Dermis lymphatic vessel endothelial cell (primary cell): Measurements from ENCODE around the gene MCAM. TPM values are rescaled to one million over a fixed set of nuclear protein-coding genes. Genes with fewer than 3 reads are reported as not detected.

Source experiments
- total RNA-seq: library from RNA; depleted of rRNA; stranded (reverse); fragments of >200 nt; gene quantifications from 2 replicates; pipeline ENCODE4 v1.2.1, GENCODE V29; 2014

Gene MCAM, protein sequence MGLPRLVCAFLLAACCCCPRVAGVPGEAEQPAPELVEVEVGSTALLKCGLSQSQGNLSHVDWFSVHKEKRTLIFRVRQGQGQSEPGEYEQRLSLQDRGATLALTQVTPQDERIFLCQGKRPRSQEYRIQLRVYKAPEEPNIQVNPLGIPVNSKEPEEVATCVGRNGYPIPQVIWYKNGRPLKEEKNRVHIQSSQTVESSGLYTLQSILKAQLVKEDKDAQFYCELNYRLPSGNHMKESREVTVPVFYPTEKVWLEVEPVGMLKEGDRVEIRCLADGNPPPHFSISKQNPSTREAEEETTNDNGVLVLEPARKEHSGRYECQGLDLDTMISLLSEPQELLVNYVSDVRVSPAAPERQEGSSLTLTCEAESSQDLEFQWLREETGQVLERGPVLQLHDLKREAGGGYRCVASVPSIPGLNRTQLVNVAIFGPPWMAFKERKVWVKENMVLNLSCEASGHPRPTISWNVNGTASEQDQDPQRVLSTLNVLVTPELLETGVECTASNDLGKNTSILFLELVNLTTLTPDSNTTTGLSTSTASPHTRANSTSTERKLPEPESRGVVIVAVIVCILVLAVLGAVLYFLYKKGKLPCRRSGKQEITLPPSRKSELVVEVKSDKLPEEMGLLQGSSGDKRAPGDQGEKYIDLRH
- total RNA-seq, result 17.2 and 35.5 TPM in 2 replicates

DNA sequence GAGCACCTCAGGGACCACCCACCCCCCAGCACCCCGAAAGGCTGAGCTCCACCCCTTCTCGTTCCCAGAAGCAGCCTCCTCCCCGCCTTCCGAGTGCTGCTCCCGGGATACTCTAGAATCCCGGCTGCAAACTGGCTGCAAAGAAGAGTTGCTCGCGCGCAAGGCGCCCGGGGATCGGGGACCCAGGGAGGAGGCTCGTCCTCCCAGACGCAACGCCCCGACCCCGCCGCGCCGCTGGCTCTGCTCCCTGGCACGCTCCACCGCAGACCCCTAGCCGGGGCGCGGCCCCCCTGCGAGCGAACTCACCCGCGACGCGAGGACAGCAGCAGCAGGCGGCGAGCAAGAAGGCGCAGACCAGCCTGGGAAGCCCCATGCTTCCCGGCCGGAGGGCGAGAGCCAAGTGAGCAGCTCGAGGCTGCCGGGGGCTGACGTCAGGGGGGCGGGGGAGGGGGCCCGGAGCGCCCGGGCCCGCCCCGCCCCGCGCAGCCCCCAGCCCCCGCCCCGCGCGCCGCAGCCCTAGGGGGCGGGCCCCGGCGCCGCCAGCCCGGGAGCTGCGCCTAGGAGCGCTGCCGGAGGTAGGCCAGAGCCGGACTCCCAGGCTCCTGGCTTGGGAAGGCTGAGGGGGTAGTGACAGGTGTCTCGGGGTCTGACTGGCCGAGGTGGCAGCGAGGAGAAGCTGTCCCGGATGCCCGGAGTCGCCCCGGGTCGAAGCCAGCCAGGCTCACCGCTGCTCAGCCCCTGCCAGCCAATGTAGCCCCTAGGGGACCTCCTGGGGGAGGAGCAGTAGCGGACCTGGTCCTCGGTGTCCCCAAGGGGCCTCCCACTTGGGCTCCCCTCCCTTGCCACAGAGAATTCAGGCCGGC lies at the start of gene MCAM:
TSS of gene MCAM (minus strand) at position 402 of the 863 bp plus-strand sequence. CDS start at position 373, 29 bp downstream.

DNA sequence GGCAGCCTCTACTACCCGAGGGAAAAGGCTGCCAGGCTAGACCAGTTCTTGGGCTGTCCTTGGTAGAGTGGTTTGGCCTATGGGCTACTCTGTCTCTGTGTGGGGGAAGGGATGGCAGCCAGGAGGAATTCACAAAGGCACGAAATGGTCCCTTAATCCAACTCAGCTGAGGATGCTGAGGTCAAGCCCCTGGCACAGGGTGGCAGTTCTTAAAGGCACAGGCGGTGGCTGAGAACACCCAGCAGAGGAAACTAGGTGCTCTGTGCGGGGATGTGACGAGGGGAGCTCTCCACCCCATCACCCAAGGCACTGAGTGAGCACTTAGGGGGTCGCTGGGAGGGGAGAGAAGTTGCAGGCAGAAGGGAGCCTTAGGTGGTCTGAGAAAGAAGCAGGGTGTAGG lies 29.7 kb upstream of the MCAM start, which contains the start of gene MFRP:
TSS of gene MFRP (minus strand) at position 101 of the 400 bp plus-strand sequence. CDS start 192 bp downstream, outside the sequence.

DNA sequence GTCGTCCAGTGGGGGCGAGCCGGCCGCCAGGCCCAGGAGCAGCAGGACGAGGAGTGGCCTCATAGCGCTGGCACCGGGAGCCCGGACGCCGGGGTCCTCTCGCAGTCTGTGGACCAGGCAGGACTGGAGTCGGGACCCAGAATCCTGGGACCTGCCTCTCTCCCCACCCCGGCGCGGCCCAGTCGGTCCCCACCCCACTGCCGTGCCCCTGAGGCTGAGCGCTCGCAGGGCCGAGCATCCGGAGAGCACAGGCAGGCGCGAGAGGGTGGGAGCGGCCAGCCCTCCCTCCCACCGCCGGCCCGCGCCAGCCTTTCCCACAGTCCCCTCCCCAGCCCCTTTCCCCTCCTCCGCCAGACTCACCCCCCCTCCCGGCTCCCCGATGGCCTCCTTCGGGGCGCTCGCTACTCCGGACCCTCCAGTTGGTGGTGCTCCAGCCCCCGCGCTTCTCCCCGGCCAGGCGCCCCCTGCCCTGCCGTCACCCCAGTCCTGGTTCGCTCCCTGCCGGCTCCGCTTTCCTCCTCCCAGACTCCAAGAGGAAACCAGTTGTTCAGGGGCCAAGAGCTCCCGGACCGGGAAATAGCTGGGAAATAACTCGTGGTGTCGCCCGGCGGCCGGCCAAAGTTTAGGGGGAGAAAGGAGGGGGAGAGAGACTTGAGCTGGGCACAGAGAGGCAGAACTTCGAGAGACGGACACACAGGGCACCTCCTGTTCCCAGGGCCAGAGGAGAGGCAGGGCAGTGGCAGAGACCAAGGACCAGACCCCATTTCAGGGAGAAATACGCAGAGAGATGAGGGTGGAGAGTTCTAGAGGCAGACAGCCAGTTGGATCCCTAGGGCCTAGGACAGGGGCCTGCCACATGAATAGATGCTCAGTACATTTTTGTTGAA lies 23.6 kb upstream of the MCAM start, which contains the start of gene C1QTNF5:
TSS of gene C1QTNF5 (minus strand) at position 549 of the 887 bp plus-strand sequence. CDS start at position 63, 486 bp downstream.

DNA sequence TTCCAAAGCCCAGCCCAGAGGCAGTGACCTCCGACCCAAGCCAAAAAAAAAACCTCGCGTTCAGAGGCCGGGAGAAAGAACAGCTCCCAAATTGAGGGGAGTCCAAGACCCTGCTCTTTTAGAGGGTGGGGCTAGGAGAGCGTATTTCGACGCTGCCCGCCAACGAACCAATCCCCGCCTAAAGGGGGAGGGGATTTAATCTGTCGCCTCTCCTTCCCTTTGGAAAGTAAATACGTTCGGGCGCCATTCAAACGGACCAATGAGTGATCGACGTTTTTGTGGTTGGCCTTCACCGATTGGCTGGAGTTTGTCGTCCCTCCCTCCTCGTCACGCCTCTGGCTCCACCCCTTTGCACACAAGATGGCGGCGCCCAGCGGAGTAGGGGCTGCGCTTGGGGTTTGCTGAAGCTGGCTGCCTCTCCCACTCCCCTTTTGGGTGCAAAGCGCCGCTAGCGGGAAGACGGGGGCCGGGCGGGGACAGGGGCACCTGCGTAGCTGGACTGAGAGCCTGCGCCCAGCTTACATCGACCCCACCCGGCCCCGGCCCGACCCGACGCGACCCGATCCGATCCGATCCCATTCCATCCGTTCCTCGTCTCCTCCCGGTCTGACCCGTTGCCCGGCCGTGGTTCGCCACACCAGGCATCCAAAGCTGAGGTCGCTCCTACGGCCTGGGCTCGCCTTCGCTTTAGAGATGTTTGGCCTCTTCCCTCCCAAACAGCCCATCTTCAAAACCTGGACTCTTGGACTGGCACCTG lies 17.4 kb upstream of the MCAM start, which contains the start of gene RNF26:
TSS of gene RNF26 (plus strand) at position 354 of the 757 bp plus-strand sequence. CDS start 596 bp downstream, outside the sequence.

Other genes starting within 250 kb of the MCAM start
- gene VPS11, start 249.3 kb downstream of the MCAM start, total RNA-seq, result 27.8 and 30.6 TPM in 2 replicates
- 3.3 and 4.0 TPM in 2 replicates for gene HMBS, start 232.2 kb downstream of the MCAM start, total RNA-seq
- 12.7 and 13.8 TPM in 2 replicates for gene DPAGT1, start 215.3 kb downstream of the MCAM start, total RNA-seq
- gene C2CD2L, start 209.8 kb downstream of the MCAM start, total RNA-seq, result 2.4 and 3.6 TPM in 2 replicates
- gene HINFP, start 195.6 kb downstream of the MCAM start, total RNA-seq, result 13.4 and 14.2 TPM in 2 replicates
- under 0.01 TPM in 2 replicates for gene ABCG4, start 168.1 kb downstream of the MCAM start, total RNA-seq
- 9.5 and 11.1 TPM in 2 replicates for gene NLRX1, start 148.4 kb downstream of the MCAM start, total RNA-seq
- 0.17 TPM in 1 of 2 replicates, not detected in the other for gene NHERF4, start 131.7 kb downstream of the MCAM start, total RNA-seq
- gene CBL, start 110.8 kb downstream of the MCAM start, total RNA-seq, result 8.1 and 8.8 TPM in 2 replicates
- gene RNF26, start 17.4 kb upstream of the MCAM start, total RNA-seq, result 2.1 and 2.3 TPM in 2 replicates
- gene C1QTNF5, start 23.8 kb upstream of the MCAM start, total RNA-seq, result 80.2 and 89.1 TPM in 2 replicates
- under 0.01 TPM in 1 of 2 replicates, not detected in the other for gene MFRP, start 29.6 kb upstream of the MCAM start, total RNA-seq
- under 0.01 and 0.26 TPM in 2 replicates for gene USP2, start 64.6 kb upstream of the MCAM start, total RNA-seq
- gene THY1, start 106.0 kb upstream of the MCAM start, total RNA-seq, result 1.5 and 3.7 TPM in 2 replicates